PC-3 (cell line): ENCODE results near the gene MYRFL. TPM values are rescaled to one million over a fixed set of nuclear protein-coding genes. Genes with fewer than 3 reads are reported as not detected.

Experiments
- ATAC-seq: fragments of 200-7000 bp; cut with Tn5 transposase; 2 replicates; pipeline ENCODE4 v1.9.1; 2020; ENCODE audit warnings: mild to moderate bottlenecking, moderate library complexity
- BruUV-seq: library from RNA; stranded (reverse); fragments of 400-500 nt; replicated peaks from 2 replicates; lab custom pipeline; 2021; lab: Mats Ljungman, UMichigan
- CTCF ChIA-PET: fragments of 300-600 bp; sonication (Branson Sonifier 250); formaldehyde crosslinking; loops from one replicate; lab custom pipeline; 2022; ENCODE audit warnings: antibody characterized with exemption; lab: Charles Lee
- POLR2A ChIA-PET: fragments of 300-600 bp; sonication (Branson Sonifier 250); formaldehyde crosslinking; loops from one replicate; lab custom pipeline; 2022; ENCODE audit warnings: antibody characterized with exemption; ENCODE audit not compliant: unreplicated experiment; lab: Charles Lee
- DNase-seq: peaks from one replicate; pipeline ENCODE4 v3.0.0-alpha.2; 2015
- H2AFZ ChIP-seq: fragments of 300-600 bp; sonication (generic); 2 replicates; pipeline ENCODE4 v1.6.0; 2016; ENCODE audit warnings: antibody characterized with exemption, low read length
- H3F3A ChIP-seq: fragments of 300-600 bp; sonication (generic); one replicate; pipeline ENCODE4 v1.6.0; 2017; ENCODE audit warnings: antibody characterized with exemption, low read length, control low read depth, mild to moderate bottlenecking; ENCODE audit not compliant: unreplicated experiment
- H3K27ac ChIP-seq: fragments of 300-600 bp; sonication (generic); 2 replicates; pipeline ENCODE4 v1.5.1; 2016; ENCODE audit warnings: mild to moderate bottlenecking, low read length
- H3K27me3 ChIP-seq: fragments of 300-600 bp; sonication (generic); 2 replicates; pipeline ENCODE4 v1.6.1; 2016; ENCODE audit warnings: low read length, mixed read lengths
- H3K36me3 ChIP-seq: fragments of 300-600 bp; sonication (generic); 2 replicates; pipeline ENCODE4 v1.6.1; 2016; ENCODE audit warnings: low read depth, mixed run types, low read length, mixed read lengths
- H3K4me1 ChIP-seq: fragments of 300-600 bp; sonication (generic); 2 replicates; pipeline ENCODE4 v1.5.1; 2016; ENCODE audit warnings: low read length; ENCODE audit not compliant: insufficient read depth
- H3K4me2 ChIP-seq: fragments of 300-600 bp; sonication (generic); 2 replicates; pipeline ENCODE4 v1.6.0; 2016; ENCODE audit warnings: low read length
- H3K4me3 ChIP-seq: fragments of 300-600 bp; sonication (generic); 2 replicates; pipeline ENCODE4 v1.5.1; 2016; ENCODE audit warnings: mild to moderate bottlenecking, low read length, mixed read lengths
- H3K79me2 ChIP-seq: fragments of 300-600 bp; sonication (generic); 2 replicates; pipeline ENCODE4 v1.6.1; 2017; ENCODE audit warnings: low read length, mixed read lengths
- H3K9ac ChIP-seq: fragments of 300-600 bp; sonication (generic); 2 replicates; pipeline ENCODE4 v1.6.0; 2016; ENCODE audit warnings: mild to moderate bottlenecking, low read length
- H3K9me2 ChIP-seq: fragments of 300-600 bp; sonication (generic); replicated peaks from 2 replicates; pipeline ENCODE4 v1.6.1; 2016; ENCODE audit warnings: mixed run types, low read length, mixed read lengths
- H3K9me3 ChIP-seq: fragments of 300-600 bp; sonication (generic); 2 replicates; pipeline ENCODE4 v1.6.1; 2016; ENCODE audit warnings: low read length, mixed read lengths
- H4K20me1 ChIP-seq: fragments of 300-600 bp; sonication (generic); 2 replicates; pipeline ENCODE4 v1.6.1; 2016; ENCODE audit warnings: low read length, mixed read lengths
- CTCF ChIP-seq: fragments of 300-600 bp; sonication (generic); conservative IDR thresholded peaks from 2 replicates; pipeline ENCODE4 v1.5.1; 2017; ENCODE audit warnings: antibody characterized with exemption, low read depth, mild to moderate bottlenecking, low read length
- EZH2 ChIP-seq: fragments of 300-600 bp; sonication (generic); IDR thresholded peaks from one replicate; pipeline ENCODE4 v1.6.1; 2017; ENCODE audit warnings: antibody characterized with exemption, mild to moderate bottlenecking, low read length; ENCODE audit not compliant: unreplicated experiment
- EZH2phosphoT487 ChIP-seq: fragments of 300-600 bp; sonication (generic); IDR thresholded peaks from 2 replicates; pipeline ENCODE4 v1.6.1; 2018; ENCODE audit warnings: mild to moderate bottlenecking, antibody characterized with exemption, low read length, borderline replicate concordance
- intact Hi-C: fragments of 100-400 bp; cut with micrococcal nuclease; formaldehyde crosslinking; loops from 2 replicates; pipeline ENCODE4 v1.9.0; 2023
- total RNA-seq: library from RNA; depleted of rRNA; stranded (reverse); fragments of >200 nt; gene quantifications from 2 replicates; pipeline ENCODE4 v1.2.3, GENCODE V29; 2014

Gene MYRFL
- total RNA-seq, 1 experiment from 2014 or later, result not detected

GRCh38 chr12:69921831-69922230 is 96.8 kb downstream of the MYRFL start:
- TF ChIP-seq CTCF, result no peak
- TF ChIP-seq EZH2, result no peak
- TF ChIP-seq EZH2phosphoT487, result no peak
- Histone ChIP-seq H3K9ac (no peak overlapping the region), H3F3A (no peaks in the 10 kb centered on the region), H4K20me1 (no peaks in the 10 kb centered on the region), H3K4me1 (no peaks in the 10 kb centered on the region), H2AFZ (no peak overlapping the region), H3K79me2 (no peaks in the 10 kb centered on the region), H3K9me3 (peaks cover 5% of the 10 kb centered on the region; the same call in 1 of the 2 replicates), H3K9me2 (no peaks in the 10 kb centered on the region), H3K27me3 (no peaks in the 10 kb centered on the region), H3K27ac (no peak overlapping the region), H3K4me2 (no peak overlapping the region), H3K4me3 (no peak overlapping the region), H3K36me3 (no peaks in the 10 kb centered on the region)
- ChIA-PET CTCF (no interaction called here), POLR2A (no interaction called here)
- intact Hi-C loops, result no loop called here
- no TSS peak for BruUV-seq
- ATAC-seq, result no peak
- DNase-seq, result no peak

- no peaks in the 10 kb centered on the region for H3F3A ChIP-seq
- H3K9me2 ChIP-seq, result no peaks in the 10 kb centered on the region
- H3K4me3 ChIP-seq, result no peak overlapping the region
- H2AFZ ChIP-seq, result no peak overlapping the region
- peaks cover 5% of the 10 kb centered on the region; the same call in 1 of the 2 replicates for H3K9me3 ChIP-seq
- BruUV-seq, result no TSS peak
- H3K4me1 ChIP-seq, result no peaks in the 10 kb centered on the region
- DNase-seq (no peak), ATAC-seq (no peak)
- TF ChIP-seq CTCF (no peak), EZH2 (no peak), EZH2phosphoT487 (no peak)
- H3K27ac ChIP-seq, result no peak overlapping the region
- no peaks in the 10 kb centered on the region for H3K36me3 ChIP-seq
- no peak overlapping the region for H3K4me2 ChIP-seq
- ChIA-PET CTCF (no interaction called here), POLR2A (no interaction called here)
- no peaks in the 10 kb centered on the region for H4K20me1 ChIP-seq
- intact Hi-C loops, result no loop called here
- H3K27me3 ChIP-seq, result no peaks in the 10 kb centered on the region
- no peak overlapping the region for H3K9ac ChIP-seq
- no peaks in the 10 kb centered on the region for H3K79me2 ChIP-seq
These were observed 98.0 kb downstream of the MYRFL start for GRCh38 chr12:69922999-69923398.

- ATAC-seq (no peak), DNase-seq (no peak)
- H3K9me2 ChIP-seq, result no peaks in the 10 kb centered on the region
- H3K27me3 ChIP-seq, result no peaks in the 10 kb centered on the region
- no peaks in the 10 kb centered on the region for H4K20me1 ChIP-seq
- no peak overlapping the region for H3K4me2 ChIP-seq
- no peaks in the 10 kb centered on the region for H3F3A ChIP-seq
- no peaks in the 10 kb centered on the region for H3K4me1 ChIP-seq
- no peak overlapping the region for H2AFZ ChIP-seq
- H3K79me2 ChIP-seq, result no peaks in the 10 kb centered on the region
- ChIA-PET POLR2A (no interaction called here), CTCF (no interaction called here)
- H3K27ac ChIP-seq, result no peak overlapping the region
- no peak overlapping the region for H3K9ac ChIP-seq
- H3K4me3 ChIP-seq, result no peak overlapping the region
- H3K9me3 ChIP-seq, result no peaks in the 10 kb centered on the region
- no peaks in the 10 kb centered on the region for H3K36me3 ChIP-seq
- no peak for TF ChIP-seq CTCF
- no peak for TF ChIP-seq EZH2phosphoT487
- TF ChIP-seq EZH2, result no peak
- intact Hi-C loops, result no loop called here
- BruUV-seq, result no TSS peak
These were observed 100.3 kb downstream of the MYRFL start for GRCh38 chr12:69925291-69925690.
